Measurements from ENCODE around the gene AK5.

The AK5 gene

DNA sequence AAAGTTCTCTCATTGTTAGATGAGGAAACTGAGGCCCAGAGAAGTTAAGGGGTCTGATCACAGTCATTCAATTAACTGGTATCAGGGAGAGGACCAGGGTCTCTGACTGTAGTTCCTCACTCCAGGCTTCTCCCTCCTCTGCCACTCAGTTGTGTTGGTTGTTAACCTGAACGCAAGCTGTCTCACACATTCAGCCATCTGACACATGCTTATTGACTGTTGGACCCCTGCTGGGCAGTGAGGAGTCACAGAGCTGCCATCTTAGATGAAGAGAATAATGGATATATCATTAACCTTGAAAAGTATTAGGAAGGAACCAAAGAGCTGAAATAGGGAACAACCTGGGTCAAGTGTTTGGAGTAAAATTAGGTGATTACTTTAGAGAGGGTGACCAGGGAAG, 205.8 kb downstream of the AK5 start:
- Histone ChIP-seq H3K4me3 (no peak overlapping the region), H3K27ac (no peak overlapping the region)
- DNase-seq (ENCODE audit: low spot score): no peak
- TF ChIP-seq, protein P1, sequence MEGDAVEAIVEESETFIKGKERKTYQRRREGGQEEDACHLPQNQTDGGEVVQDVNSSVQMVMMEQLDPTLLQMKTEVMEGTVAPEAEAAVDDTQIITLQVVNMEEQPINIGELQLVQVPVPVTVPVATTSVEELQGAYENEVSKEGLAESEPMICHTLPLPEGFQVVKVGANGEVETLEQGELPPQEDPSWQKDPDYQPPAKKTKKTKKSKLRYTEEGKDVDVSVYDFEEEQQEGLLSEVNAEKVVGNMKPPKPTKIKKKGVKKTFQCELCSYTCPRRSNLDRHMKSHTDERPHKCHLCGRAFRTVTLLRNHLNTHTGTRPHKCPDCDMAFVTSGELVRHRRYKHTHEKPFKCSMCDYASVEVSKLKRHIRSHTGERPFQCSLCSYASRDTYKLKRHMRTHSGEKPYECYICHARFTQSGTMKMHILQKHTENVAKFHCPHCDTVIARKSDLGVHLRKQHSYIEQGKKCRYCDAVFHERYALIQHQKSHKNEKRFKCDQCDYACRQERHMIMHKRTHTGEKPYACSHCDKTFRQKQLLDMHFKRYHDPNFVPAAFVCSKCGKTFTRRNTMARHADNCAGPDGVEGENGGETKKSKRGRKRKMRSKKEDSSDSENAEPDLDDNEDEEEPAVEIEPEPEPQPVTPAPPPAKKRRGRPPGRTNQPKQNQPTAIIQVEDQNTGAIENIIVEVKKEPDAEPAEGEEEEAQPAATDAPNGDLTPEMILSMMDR (IDR thresholded peaks at IDR 0.05): no peak

DNA sequence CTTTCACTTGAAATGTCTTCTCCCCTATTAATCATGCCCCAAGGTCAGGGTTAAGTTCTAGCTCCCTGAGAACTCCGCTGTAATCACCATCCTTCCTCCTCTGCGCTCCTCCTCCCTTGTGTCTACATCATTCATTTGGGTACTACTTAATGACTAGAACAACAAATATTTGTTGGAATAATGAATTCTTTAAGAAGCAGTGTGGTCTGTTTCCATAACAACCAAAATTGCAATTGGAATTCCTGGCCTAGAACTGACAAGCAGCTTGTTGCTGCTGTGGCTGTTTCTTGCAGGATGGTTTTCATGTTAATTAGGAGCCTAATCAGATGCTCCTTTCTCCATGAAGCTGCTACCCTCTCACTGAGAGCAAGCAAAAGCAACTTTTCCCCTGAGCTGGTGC, 208.1 kb downstream of the AK5 start:
- TF ChIP-seq, protein P1 (IDR thresholded peaks at IDR 0.05): no peak
- H3K4me3 ChIP-seq: no peak overlapping the region
- no peak overlapping the region for H3K27ac ChIP-seq
- DNase-seq (ENCODE audit: low spot score): no peak

DNA sequence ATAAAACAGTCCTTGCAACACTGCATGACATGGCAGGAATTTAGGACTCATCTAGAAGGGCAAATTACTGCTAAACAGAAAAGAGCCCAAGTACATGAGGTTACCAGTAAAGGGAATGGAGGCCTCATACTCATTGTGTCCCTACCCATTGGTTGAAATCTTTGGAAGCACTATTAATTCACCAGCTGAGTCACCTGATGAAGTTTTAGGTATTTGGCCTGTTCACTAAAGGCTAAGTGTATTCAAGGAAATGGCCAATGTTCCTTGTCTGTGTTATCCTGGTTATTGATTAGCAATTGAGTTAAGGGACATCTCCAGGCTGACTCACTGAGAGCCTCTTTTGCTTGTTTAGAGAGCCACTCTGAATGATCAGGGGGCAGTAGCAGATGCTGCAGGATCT, 212.2 kb downstream of the AK5 start:
- DNase-seq (ENCODE audit: low spot score): no peak
- H3K4me3 ChIP-seq: no peak overlapping the region
- TF ChIP-seq, protein P1 (IDR thresholded peaks at IDR 0.05): no peak
- H3K27ac ChIP-seq: no peak overlapping the region

DNA sequence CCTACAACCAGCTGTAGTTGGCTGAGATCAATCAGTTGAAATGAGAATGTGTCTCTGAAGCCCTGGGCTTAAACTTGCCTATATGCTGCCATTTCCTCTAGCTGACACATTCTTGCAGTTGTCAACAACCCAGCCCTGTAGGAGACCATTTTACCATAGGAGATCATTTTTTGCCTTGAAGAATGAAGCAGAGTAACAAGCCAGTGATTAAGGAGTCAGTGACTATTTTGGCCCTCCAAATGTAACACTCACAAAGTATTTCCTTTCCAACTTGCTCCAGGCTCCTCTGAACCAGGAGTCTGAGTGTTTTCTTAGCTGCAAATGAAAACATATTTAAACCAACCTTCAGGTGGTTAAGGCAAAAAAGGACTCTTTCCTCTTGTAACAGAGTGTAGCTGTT, 217.1 kb downstream of the AK5 start:
- H3K4me3 ChIP-seq: no peak overlapping the region
- TF ChIP-seq, protein P1 (IDR thresholded peaks at IDR 0.05): no peak
- DNase-seq (ENCODE audit: low spot score): no peak
- H3K27ac ChIP-seq: no peak overlapping the region

DNA sequence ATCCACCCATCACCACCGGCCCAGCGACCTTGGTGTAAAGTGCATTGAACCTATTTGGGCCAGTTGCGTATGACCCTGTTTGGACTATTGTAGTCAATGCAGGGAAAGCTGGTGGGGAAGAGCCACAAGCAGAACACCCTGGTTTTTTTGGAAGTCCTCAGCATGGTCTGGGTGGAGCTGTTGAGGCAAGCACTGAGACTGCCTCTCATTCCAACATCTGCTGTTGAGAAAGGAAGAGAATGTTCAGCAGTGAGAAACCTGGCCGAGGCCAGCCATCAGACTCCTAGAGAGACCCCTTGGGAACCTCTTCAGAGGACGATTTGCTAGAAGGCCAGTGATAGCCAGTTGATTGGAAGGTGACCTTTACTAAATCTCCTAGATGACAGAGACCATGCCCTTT, 217.6 kb downstream of the AK5 start:
- no peak overlapping the region for H3K4me3 ChIP-seq
- TF ChIP-seq, protein P1 (IDR thresholded peaks at IDR 0.05): no peak
- H3K27ac ChIP-seq: no peak overlapping the region
- DNase-seq (ENCODE audit: low spot score): no peak

DNA sequence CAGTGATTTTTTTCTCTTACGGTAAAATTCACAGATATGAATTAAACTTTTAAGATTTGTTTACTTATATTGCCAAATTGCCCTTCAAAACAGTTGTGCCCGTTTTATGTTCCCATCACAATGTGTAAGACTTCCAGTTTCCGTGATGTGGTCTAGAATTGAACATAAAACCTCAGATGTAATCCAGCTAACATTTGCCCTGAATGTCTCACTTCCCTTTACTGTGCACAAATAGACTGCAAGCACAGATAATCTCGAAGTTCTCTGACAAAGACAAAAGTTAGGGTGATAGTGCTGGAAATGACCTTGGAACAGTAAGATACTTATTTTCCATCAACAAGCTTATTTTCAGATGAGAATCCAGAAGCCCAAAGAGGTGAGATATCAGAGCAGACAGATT, 223.2 kb downstream of the AK5 start:
- TF ChIP-seq, protein P1 (IDR thresholded peaks at IDR 0.05): no peak
- DNase-seq (ENCODE audit: low spot score): no peak
- no peak overlapping the region for H3K4me3 ChIP-seq
- no peak overlapping the region for H3K27ac ChIP-seq

DNA sequence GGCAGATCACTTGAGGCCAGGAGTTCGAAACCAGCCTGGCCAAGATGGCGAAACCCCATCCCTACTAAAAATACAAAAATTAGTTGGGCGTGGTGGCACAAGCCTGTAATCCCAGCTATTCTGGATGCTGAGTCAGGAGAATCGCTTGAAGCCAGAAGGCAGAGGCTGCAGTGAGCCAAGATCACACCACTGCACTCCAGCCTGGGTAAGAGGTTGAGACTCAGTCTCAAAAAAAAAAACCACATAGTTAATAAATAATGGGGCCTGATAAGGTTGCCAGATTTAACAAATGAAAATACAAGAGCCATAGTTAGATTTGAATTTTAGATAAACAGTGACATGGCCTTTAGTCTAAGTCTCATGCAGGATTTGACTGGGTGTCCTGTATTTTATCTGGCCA, 225.0 kb downstream of the AK5 start:
- no peak for DNase-seq (ENCODE audit: low spot score)
- H3K27ac ChIP-seq: no peak overlapping the region
- TF ChIP-seq, protein P1 (IDR thresholded peaks at IDR 0.05): no peak
- no peak overlapping the region for H3K4me3 ChIP-seq
